HepG2 (cell line): Measurements from ENCODE around the gene RPS25. TPM values are rescaled to one million over a fixed set of nuclear protein-coding genes. Genes with fewer than 3 reads are reported as not detected.

Experiments used
- ISL2 ChIP-seq: sonication (generic); formaldehyde crosslinking; IDR thresholded peaks from 2 replicates; pipeline ENCODE4 v1.5.0; 2020; ENCODE audit warnings: missing genetic modification reagents
- KDM2A ChIP-seq: sonication (generic); formaldehyde crosslinking; IDR thresholded peaks from 2 replicates; pipeline ENCODE4 v1.4.0; 2020; ENCODE audit warnings: low read depth, missing genetic modification reagents, borderline replicate concordance
- NCOA1 ChIP-seq: sonication (generic); formaldehyde crosslinking; IDR thresholded peaks from 2 replicates; pipeline ENCODE4 v1.9.0; 2021; ENCODE audit warnings: missing genetic modification reagents
- NR1H2 ChIP-seq: sonication (generic); formaldehyde crosslinking; IDR thresholded peaks from 2 replicates; pipeline ENCODE4 v1.8.1; 2022; ENCODE audit warnings: low read depth, missing genetic modification reagents, borderline replicate concordance
- PATZ1 ChIP-seq: sonication (generic); formaldehyde crosslinking; IDR thresholded peaks from 2 replicates; pipeline ENCODE4 v1.4.0; 2020; ENCODE audit warnings: missing genetic modification reagents
- PHF20 ChIP-seq: sonication (generic); formaldehyde crosslinking; IDR thresholded peaks from 2 replicates; pipeline ENCODE4 v1.5.0; 2020; ENCODE audit warnings: mild to moderate bottlenecking, missing genetic modification reagents
- RFXAP ChIP-seq: sonication (generic); formaldehyde crosslinking; IDR thresholded peaks from 2 replicates; pipeline ENCODE4 v1.4.0; 2020; ENCODE audit warnings: missing genetic modification reagents, borderline replicate concordance
- SNAPC2 ChIP-seq: sonication (generic); formaldehyde crosslinking; IDR thresholded peaks from 2 replicates; pipeline ENCODE4 v1.8.1; 2022; ENCODE audit warnings: mild to moderate bottlenecking, missing genetic modification reagents
- SP1 ChIP-seq, 2 experiments: fragments of 450-650 bp in 1 of 2; sonication (generic) in 1 of 2; formaldehyde crosslinking in 1 of 2; IDR thresholded peaks; 2 replicates each; pipeline versions ENCODE4 v1.4.0 to v1.6.1; 2016 to 2020; ENCODE audit warnings: missing genetic modification reagents in 1 of 2
- STAT5B ChIP-seq: sonication (generic); formaldehyde crosslinking; IDR thresholded peaks from 2 replicates; pipeline ENCODE4 v1.4.0; 2020; ENCODE audit warnings: missing genetic modification reagents
- ZBTB39 ChIP-seq: sonication (generic); formaldehyde crosslinking; IDR thresholded peaks from 2 replicates; pipeline ENCODE4 v1.5.0; 2020; ENCODE audit warnings: missing genetic modification reagents
- ZFP90 ChIP-seq: sonication (generic); formaldehyde crosslinking; IDR thresholded peaks from 2 replicates; pipeline ENCODE4 v1.8.0; 2022; ENCODE audit warnings: missing genetic modification reagents, mild to moderate bottlenecking, inconsistent platforms, borderline replicate concordance
- ZNF207 ChIP-seq: fragments of 450-650 bp; IDR thresholded peaks from 2 replicates; pipeline ENCODE4 v1.6.1; 2016; ENCODE audit warnings: antibody characterized with exemption, borderline replicate concordance
- ZNF431 ChIP-seq: sonication (generic); formaldehyde crosslinking; IDR thresholded peaks from 2 replicates; pipeline ENCODE4 v1.9.0; 2022; ENCODE audit warnings: missing genetic modification reagents, low read depth, mild to moderate bottlenecking, borderline replicate concordance
- ZNF468 ChIP-seq: sonication (generic); formaldehyde crosslinking; IDR thresholded peaks from 2 replicates; pipeline ENCODE4 v1.8.0; 2022; ENCODE audit warnings: mild to moderate bottlenecking, moderate library complexity, missing genetic modification reagents
- ZNF530 ChIP-seq: sonication (generic); formaldehyde crosslinking; IDR thresholded peaks from 2 replicates; pipeline ENCODE4 v1.5.0; 2020; ENCODE audit warnings: low read depth, mild to moderate bottlenecking, missing genetic modification reagents
- ZNF614 ChIP-seq: IDR thresholded peaks from 2 replicates; pipeline ENCODE4 v1.6.1; 2018; ENCODE audit warnings: missing biosample characterization, missing genetic modification reagents, inconsistent platforms, borderline replicate concordance
- ZNF768 ChIP-seq: sonication (generic); formaldehyde crosslinking; IDR thresholded peaks from 2 replicates; pipeline ENCODE4 v1.4.0; 2020; ENCODE audit warnings: missing genetic modification reagents
- polyA plus RNA-seq, 8 experiments: library from polyadenylated mRNA; depleted of rRNA in 3 of 8; stranded (reverse) in 7 of 8; unstranded in 1 of 8; fragments of >200 nt; fragmentation: Illumina TruSeq in 4 of 8; extraction: Trizol in 4 of 8; gene quantifications; 2 replicates each; pipeline versions ENCODE4 v1.2.1 to v1.2.3, GENCODE V29; 2011 to 2016; ENCODE audit warnings: low read depth in 4 of 8, missing spikeins in 1 of 8, mixed read lengths in 1 of 8; ENCODE audit not compliant: insufficient read depth in 1 of 8
- total RNA-seq, 5 experiments: library from RNA; depleted of rRNA; stranded (reverse); fragments of >200 nt; fragmentation: Illumina TruSeq; extraction: Trizol; gene quantifications; 2 replicates each; pipeline ENCODE4 v1.2.3, GENCODE V29; 2016; ENCODE audit warnings: low read depth in 1 of 5
- TF ChIP-seq, protein P1 (sequence below): IDR thresholded peaks from 2 replicates; pipeline ENCODE4 v1.6.1; 2018; ENCODE audit warnings: missing genetic modification reagents, mild to moderate bottlenecking, missing compliant biosample characterization
- TF ChIP-seq, protein P2 (sequence below): IDR thresholded peaks from 2 replicates; pipeline ENCODE4 v1.6.1; 2016; ENCODE audit warnings: mild to moderate bottlenecking, missing biosample characterization, missing genetic modification reagents
- TF ChIP-seq, protein P3 (sequence below): sonication (generic); formaldehyde crosslinking; conservative IDR thresholded peaks from 2 replicates; pipeline ENCODE4 v1.4.0; 2020; ENCODE audit warnings: missing genetic modification reagents

RPS25 gene
- total and polyA plus RNA-seq, 2 of the 13 experiments (the other 11 are each of a cell fraction or from before 2014, with no cell fraction given) = 839 to 1,415 TPM

GRCh38 chr11:118997627-118998387 lies 20.3 kb downstream of the RPS25 start, which contains the start of gene CENATAC (continued):
- TF ChIP-seq ZNF768 (CRISPR knock-in tag) = 0 out of 2 replicates have a peak, but pooled peaks have one; percentile 13
- TF ChIP-seq PHF20 = peak; percentile 80
- no peak for TF ChIP-seq STAT5B
- 0 out of 2 replicates have a peak, but pooled peaks have one; percentile 35 for TF ChIP-seq ZNF614 (CRISPR knock-in tag)
- TF ChIP-seq ZNF207 = no peak
- TF ChIP-seq NR1H2 (CRISPR knock-in tag) = peak; percentile 72; the same call in 1 of the 2 replicates
- TF ChIP-seq RFXAP = peak; percentile 49; the same call in 1 of the 2 replicates
- peak; percentile 60; the same call in 1 of the 2 replicates for TF ChIP-seq ZNF431 (CRISPR knock-in tag)
- TF ChIP-seq, protein P1, sequence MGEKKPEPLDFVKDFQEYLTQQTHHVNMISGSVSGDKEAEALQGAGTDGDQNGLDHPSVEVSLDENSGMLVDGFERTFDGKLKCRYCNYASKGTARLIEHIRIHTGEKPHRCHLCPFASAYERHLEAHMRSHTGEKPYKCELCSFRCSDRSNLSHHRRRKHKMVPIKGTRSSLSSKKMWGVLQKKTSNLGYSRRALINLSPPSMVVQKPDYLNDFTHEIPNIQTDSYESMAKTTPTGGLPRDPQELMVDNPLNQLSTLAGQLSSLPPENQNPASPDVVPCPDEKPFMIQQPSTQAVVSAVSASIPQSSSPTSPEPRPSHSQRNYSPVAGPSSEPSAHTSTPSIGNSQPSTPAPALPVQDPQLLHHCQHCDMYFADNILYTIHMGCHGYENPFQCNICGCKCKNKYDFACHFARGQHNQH (CRISPR knock-in tag) = peak; percentile 52; the same call in 1 of the 2 replicates
- TF ChIP-seq SP1 (IDR thresholded peaks at IDR 0.05) = no peak
- peak; percentile 58 for TF ChIP-seq SP1 (CRISPR knock-in tag; IDR thresholded peaks at IDR 0.05)
- no peak for TF ChIP-seq ZNF468 (CRISPR knock-in tag)
- TF ChIP-seq, protein P2, sequence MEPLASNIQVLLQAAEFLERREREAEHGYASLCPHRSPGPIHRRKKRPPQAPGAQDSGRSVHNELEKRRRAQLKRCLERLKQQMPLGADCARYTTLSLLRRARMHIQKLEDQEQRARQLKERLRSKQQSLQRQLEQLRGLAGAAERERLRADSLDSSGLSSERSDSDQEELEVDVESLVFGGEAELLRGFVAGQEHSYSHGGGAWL (CRISPR knock-in tag) = peak; percentile 74
- TF ChIP-seq ZFP90 (CRISPR knock-in tag) = no peak
- TF ChIP-seq KDM2A (CRISPR knock-in tag) = peak; percentile 91
- TF ChIP-seq ZBTB39 (CRISPR knock-in tag) = no peak; the same call in 1 of the 2 replicates
- no peak for TF ChIP-seq SNAPC2 (CRISPR knock-in tag)
- TF ChIP-seq NCOA1 = peak; percentile 74
- TF ChIP-seq, protein P3, sequence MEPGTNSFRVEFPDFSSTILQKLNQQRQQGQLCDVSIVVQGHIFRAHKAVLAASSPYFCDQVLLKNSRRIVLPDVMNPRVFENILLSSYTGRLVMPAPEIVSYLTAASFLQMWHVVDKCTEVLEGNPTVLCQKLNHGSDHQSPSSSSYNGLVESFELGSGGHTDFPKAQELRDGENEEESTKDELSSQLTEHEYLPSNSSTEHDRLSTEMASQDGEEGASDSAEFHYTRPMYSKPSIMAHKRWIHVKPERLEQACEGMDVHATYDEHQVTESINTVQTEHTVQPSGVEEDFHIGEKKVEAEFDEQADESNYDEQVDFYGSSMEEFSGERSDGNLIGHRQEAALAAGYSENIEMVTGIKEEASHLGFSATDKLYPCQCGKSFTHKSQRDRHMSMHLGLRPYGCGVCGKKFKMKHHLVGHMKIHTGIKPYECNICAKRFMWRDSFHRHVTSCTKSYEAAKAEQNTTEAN (CRISPR knock-in tag) = 0 out of 2 replicates have a peak, but pooled peaks have one; percentile 43
- peak; percentile 51; the same call in 1 of the 2 replicates for TF ChIP-seq PATZ1 (CRISPR knock-in tag)
- TF ChIP-seq ISL2 (CRISPR knock-in tag) = no peak
- TF ChIP-seq ZNF530 (CRISPR knock-in tag) = no peak
